Measurements from ENCODE around the gene AHCTF1. TPM values are rescaled to one million over a fixed set of nuclear protein-coding genes. Genes with fewer than 3 reads are reported as not detected.
"Not testable (repeated sequence)": the region's sequence is repeated elsewhere in the genome, so short reads cannot be mapped to it uniquely, and the experiment has no call there.

AHCTF1 gene
- total RNA-seq, 3 donors from 2014 or later (not counting 1 experiment from before 2014, with no cell fraction given) = 46.5 to 50.2 (median 47.4) TPM

DNA sequence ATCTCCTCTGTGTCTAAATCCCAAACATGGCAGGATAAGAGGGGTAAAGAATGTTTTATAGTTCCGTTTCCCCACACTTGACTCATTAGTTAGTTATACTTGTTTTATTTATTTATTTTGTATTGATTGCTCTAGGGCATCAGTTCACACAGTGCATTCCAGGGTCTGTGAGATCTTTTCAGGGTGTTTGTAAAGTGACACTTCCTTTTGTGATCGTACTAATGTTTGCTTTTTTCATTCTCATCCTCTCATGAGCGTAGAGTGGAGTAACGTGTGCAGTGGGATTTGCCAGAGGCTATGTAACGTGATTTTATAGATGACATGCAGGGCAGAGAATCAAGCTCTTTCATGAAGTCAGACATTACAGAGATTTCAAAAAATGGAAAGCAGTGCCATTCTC, 104.4 kb downstream of the AHCTF1 start:
- H3K4me3 ChIP-seq (ENCODE audit: low read length) = no peak overlapping the region
- Mint-ChIP-seq H3K4me1 (no peaks in the 10 kb centered on the region), H3K9me3 (peaks cover 6% of the 10 kb centered on the region in 2 donors), H3K36me3 (peaks cover 8% of the 10 kb centered on the region), H3K4me3 (no peak overlapping the region), H3K27ac (no peak overlapping the region), H3K27me3 (ENCODE audit: low read depth in 2 of 2) (peaks cover 14 to 49% of the 10 kb centered on the region in 2 donors)
- no peaks in the 10 kb centered on the region for H3K4me1 ChIP-seq (ENCODE audit: control insufficient read depth, insufficient read depth, low read length)
- H3K27me3 ChIP-seq (ENCODE audit: control insufficient read depth, insufficient read depth, low read length) = no peaks in the 10 kb centered on the region
- no peak for ATAC-seq
- no peak overlapping the region for H3K27ac ChIP-seq (ENCODE audit: low read length)
- 94% methylated on average over 4 of the region's 5 CpGs for WGBS (ENCODE audit: insufficient coverage)
- no peak for TF ChIP-seq CTCF (IDR thresholded peaks at IDR 0.05)
- intact Hi-C loops (cut with micrococcal nuclease) = no loop called here
- no peaks in the 10 kb centered on the region for H3K9me3 ChIP-seq (ENCODE audit: control insufficient read depth, insufficient read depth, low read length)
- H3K36me3 ChIP-seq (ENCODE audit: control insufficient read depth, insufficient read depth, low read length) = no peaks in the 10 kb centered on the region
- no peak for DNase-seq

GRCh38 chr1:246825557-246826175, 106.1 kb downstream of the AHCTF1 start:
- TF ChIP-seq CTCF (IDR thresholded peaks at IDR 0.05) = no peak
- Mint-ChIP-seq H3K9me3 (peaks cover 6% of the 10 kb centered on the region in 2 donors), H3K36me3 (peaks cover 8% of the 10 kb centered on the region), H3K4me3 (no peak overlapping the region), H3K27me3 (ENCODE audit: low read depth in 2 of 2) (peaks cover 13 to 45% of the 10 kb centered on the region in 2 donors), H3K27ac (no peak overlapping the region), H3K4me1 (peaks cover 12% of the 10 kb centered on the region in 2 donors)
- Histone ChIP-seq H3K9me3 (ENCODE audit: control insufficient read depth, insufficient read depth, low read length) (no peaks in the 10 kb centered on the region), H3K36me3 (ENCODE audit: control insufficient read depth, insufficient read depth, low read length) (no peaks in the 10 kb centered on the region), H3K4me3 (ENCODE audit: low read length) (no peak overlapping the region), H3K27me3 (ENCODE audit: control insufficient read depth, insufficient read depth, low read length) (peaks cover under 1% of the 10 kb centered on the region), H3K4me1 (ENCODE audit: control insufficient read depth, insufficient read depth, low read length) (peaks cover 2% of the 10 kb centered on the region), H3K27ac (ENCODE audit: low read length) (no peak overlapping the region)
- 0% methylated on average over 1 of the region's 1 CpG for WGBS (ENCODE audit: insufficient coverage)
- ATAC-seq = peak in 1 of 3 donors; percentile 42
- no peak for DNase-seq
- intact Hi-C loops (cut with micrococcal nuclease) = no loop called here

GRCh38 chr1:246824541-246824940, 107.2 kb downstream of the AHCTF1 start:
- peaks cover 15% of the 10 kb centered on the region in 2 donors for H3K4me1 Mint-ChIP-seq

DNA sequence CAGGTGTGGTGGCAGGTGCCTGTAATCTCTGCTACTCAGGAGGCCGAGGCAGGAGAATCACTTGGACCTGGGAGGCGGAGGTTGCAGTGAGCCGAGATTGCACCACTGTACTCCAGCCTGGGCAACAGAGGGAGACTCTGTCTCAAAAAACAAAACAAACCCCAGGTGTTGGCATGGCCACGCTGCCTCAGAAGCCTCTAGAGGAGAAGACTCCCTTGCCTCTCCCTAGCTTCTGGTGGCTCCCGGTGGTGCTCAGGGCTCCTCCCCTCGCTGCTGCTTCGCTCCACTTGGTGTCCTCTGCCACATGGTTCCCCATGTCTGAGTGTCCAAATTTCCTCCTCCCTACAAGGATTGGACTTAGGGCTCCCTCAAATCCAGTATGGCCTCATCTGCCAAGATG, 109.6 kb downstream of the AHCTF1 start:
- H3K27me3 ChIP-seq (ENCODE audit: control insufficient read depth, insufficient read depth, low read length); H3K36me3 Mint-ChIP-seq; H3K4me1 ChIP-seq (ENCODE audit: control insufficient read depth, insufficient read depth, low read length); H3K9me3 ChIP-seq (ENCODE audit: control insufficient read depth, insufficient read depth, low read length); H3K4me3 ChIP-seq (ENCODE audit: low read length); DNase-seq; intact Hi-C loops (cut with micrococcal nuclease); H3K27ac ChIP-seq (ENCODE audit: low read length); H3K27ac Mint-ChIP-seq; H3K9me3 Mint-ChIP-seq; H3K36me3 ChIP-seq (ENCODE audit: control insufficient read depth, insufficient read depth, low read length); H3K4me3 Mint-ChIP-seq; ATAC-seq: not testable (repeated sequence)
- Mint-ChIP-seq H3K27me3 (ENCODE audit: low read depth in 2 of 2) (peaks cover 10 to 36% of the 10 kb centered on the region in 2 donors), H3K4me1 (peaks cover 15 to 21% of the 10 kb centered on the region in 2 donors)
- 85% methylated on average over 7 of the region's 7 CpGs for WGBS (ENCODE audit: insufficient coverage)

More at GRCh38 chr1:246824541-246824940, 107.2 kb downstream of the AHCTF1 start:
- H3K9me3 ChIP-seq (ENCODE audit: control insufficient read depth, insufficient read depth, low read length) = no peaks in the 10 kb centered on the region
- no peaks in the 10 kb centered on the region for H3K36me3 ChIP-seq (ENCODE audit: control insufficient read depth, insufficient read depth, low read length)
- peaks cover 2% of the 10 kb centered on the region for H3K27me3 ChIP-seq (ENCODE audit: control insufficient read depth, insufficient read depth, low read length)
- no peak overlapping the region for H3K27ac ChIP-seq (ENCODE audit: low read length)
- H3K4me1 ChIP-seq (ENCODE audit: control insufficient read depth, insufficient read depth, low read length) = peaks cover 5% of the 10 kb centered on the region
- no peak overlapping the region for H3K4me3 ChIP-seq (ENCODE audit: low read length)
- no peak overlapping the region for H3K4me3 Mint-ChIP-seq
- ATAC-seq = no peak
- intact Hi-C loops (cut with micrococcal nuclease) = no loop called here
- peaks cover 6% of the 10 kb centered on the region in 2 donors for H3K9me3 Mint-ChIP-seq
- 45% methylated on average over 1 of the region's 2 CpGs for WGBS (ENCODE audit: insufficient coverage)
- no peak for TF ChIP-seq CTCF (IDR thresholded peaks at IDR 0.05)
- H3K27ac Mint-ChIP-seq = no peak overlapping the region
- DNase-seq = no peak
- peaks cover 8% of the 10 kb centered on the region for H3K36me3 Mint-ChIP-seq
- H3K27me3 Mint-ChIP-seq (ENCODE audit: low read depth in 2 of 2) = peaks cover 15 to 49% of the 10 kb centered on the region in 2 donors
